SK-N-MC (cell line): ENCODE results near the gene ADAM17.

Experiments
- DNase-seq: peaks from one replicate; pipeline ENCODE4 v3.0.0-alpha.2; 2011; ENCODE audit warnings: low read depth, low spot score
- H3K27ac ChIP-seq: fragments of 200-600 bp; sonication (generic); 2 replicates; pipeline ENCODE4 v1.5.1; 2016; ENCODE audit warnings: mixed run types
- H3K36me3 ChIP-seq: fragments of 200-600 bp; sonication (generic); 2 replicates; pipeline ENCODE4 v1.6.1; 2017; ENCODE audit warnings: antibody characterized with exemption, low read length, mixed read lengths; ENCODE audit not compliant: insufficient read depth
- H3K4me3 ChIP-seq: fragments of 200-600 bp; sonication (generic); 2 replicates; pipeline ENCODE4 v1.5.1; 2016
- H3K9ac ChIP-seq: fragments of 200-600 bp; sonication (generic); 2 replicates; pipeline ENCODE4 v1.8.0; 2017; ENCODE audit warnings: mixed run types, mixed read lengths; ENCODE audit not compliant: insufficient read length
- H3K9me3 ChIP-seq: fragments of 200-600 bp; sonication (generic); 2 replicates; pipeline ENCODE4 v1.6.1; 2017; ENCODE audit warnings: low read depth, mild to moderate bottlenecking, antibody characterized with exemption, low read length, moderate library complexity, mixed read lengths
- EZH2 ChIP-seq: fragments of 200-600 bp; sonication (generic); IDR thresholded peaks from one replicate; pipeline ENCODE4 v1.6.1; 2017; ENCODE audit warnings: antibody characterized with exemption
- FOXP2 ChIP-seq: optimal IDR thresholded peaks from 2 replicates; pipeline ENCODE3; 2011; ENCODE audit warnings: mild to moderate bottlenecking, moderate library complexity; ENCODE audit not compliant: insufficient read depth; ENCODE audit errors: extremely low read length, control extremely low read depth
- POLR2AphosphoS5 ChIP-seq: IDR thresholded peaks from 2 replicates; pipeline ENCODE4 v1.6.1; 2012; ENCODE audit warnings: mild to moderate bottlenecking, low read depth, low read length, borderline replicate concordance

Gene ADAM17

GRCh38 chr2:9440058-9440727 lies 115.4 kb downstream of the ADAM17 start:
- no peak for TF ChIP-seq FOXP2
- TF ChIP-seq EZH2: no peak
- TF ChIP-seq POLR2AphosphoS5: no peak
- Histone ChIP-seq H3K9me3 (no peaks in the 10 kb centered on the region), H3K27ac (no peak overlapping the region), H3K36me3 (peaks cover 66% of the 10 kb centered on the region), H3K9ac (no peak overlapping the region), H3K4me3 (no peak overlapping the region)
- no peak for DNase-seq

GRCh38 chr2:9439536-9439935 lies 116.1 kb downstream of the ADAM17 start:
- TF ChIP-seq FOXP2 (no peak), POLR2AphosphoS5 (no peak), EZH2 (no peak)
- peaks cover 68% of the 10 kb centered on the region for H3K36me3 ChIP-seq
- no peak overlapping the region for H3K9ac ChIP-seq
- H3K27ac ChIP-seq: no peak overlapping the region
- DNase-seq: no peak
- no peak overlapping the region for H3K4me3 ChIP-seq
- no peaks in the 10 kb centered on the region for H3K9me3 ChIP-seq
